GM23248 (cell line): ENCODE results near the gene UBE2B. TPM values are rescaled to one million over a fixed set of nuclear protein-coding genes. Genes with fewer than 3 reads are reported as not detected.
A peak's percentile ranks its signal among the peaks of the same experiment; 100 is the strongest.

ENCODE experiments used
- DNase-seq: peaks from one replicate; pipeline ENCODE4 v3.0.0-alpha.2; 2015
- H2AFZ ChIP-seq: fragments of 200-600 bp; sonication (generic); 2 replicates; pipeline ENCODE4 v1.6.1; 2016; ENCODE audit warnings: antibody characterized with exemption
- H3F3A ChIP-seq: fragments of 200-600 bp; sonication (generic); 2 replicates; pipeline ENCODE4 v1.6.1; 2016; ENCODE audit warnings: mild to moderate bottlenecking, antibody characterized with exemption, mixed run types; ENCODE audit not compliant: insufficient read depth
- H3K27ac ChIP-seq: fragments of 200-600 bp; sonication (generic); 2 replicates; pipeline ENCODE4 v1.5.1; 2016; ENCODE audit warnings: mild to moderate bottlenecking
- H3K27me3 ChIP-seq: fragments of 200-600 bp; sonication (generic); replicated peaks from 2 replicates; pipeline ENCODE4 v1.6.1; 2016; ENCODE audit warnings: mild to moderate bottlenecking; ENCODE audit not compliant: insufficient read depth
- H3K36me3 ChIP-seq: fragments of 200-600 bp; sonication (generic); 2 replicates; pipeline ENCODE4 v1.6.1; 2016; ENCODE audit warnings: low read depth, mild to moderate bottlenecking
- H3K4me1 ChIP-seq: fragments of 200-600 bp; sonication (generic); 2 replicates; pipeline ENCODE4 v1.6.1; 2016; ENCODE audit warnings: mild to moderate bottlenecking; ENCODE audit not compliant: insufficient read depth
- H3K4me2 ChIP-seq: fragments of 200-600 bp; sonication (generic); one replicate; pipeline ENCODE4 v1.6.1; 2016; ENCODE audit warnings: mild to moderate bottlenecking; ENCODE audit not compliant: unreplicated experiment
- H3K4me3 ChIP-seq: fragments of 200-600 bp; sonication (generic); 2 replicates; pipeline ENCODE4 v1.5.1; 2016; ENCODE audit warnings: mild to moderate bottlenecking
- H3K79me2 ChIP-seq: fragments of 200-600 bp; sonication (generic); 2 replicates; pipeline ENCODE4 v1.6.1; 2016; ENCODE audit warnings: mild to moderate bottlenecking; ENCODE audit not compliant: insufficient read depth
- H3K9ac ChIP-seq: fragments of 200-600 bp; sonication (generic); 2 replicates; pipeline ENCODE4 v1.6.1; 2016; ENCODE audit warnings: mild to moderate bottlenecking
- H3K9me2 ChIP-seq: fragments of 200-600 bp; sonication (generic); 2 replicates; pipeline ENCODE4 v1.6.1; 2016; ENCODE audit warnings: mixed run types, mild to moderate bottlenecking, moderate library complexity; ENCODE audit not compliant: insufficient read depth
- H3K9me3 ChIP-seq: fragments of 200-600 bp; sonication (generic); one replicate; pipeline ENCODE4 v1.6.1; 2017; ENCODE audit warnings: low read depth
- H4K20me1 ChIP-seq: fragments of 200-600 bp; sonication (generic); 2 replicates; pipeline ENCODE4 v1.6.0; 2016; ENCODE audit not compliant: insufficient read depth
- EZH2 ChIP-seq: fragments of 200-600 bp; sonication (generic); IDR thresholded peaks from 2 replicates; pipeline ENCODE4 v1.6.1; 2018; ENCODE audit warnings: antibody characterized with exemption, mild to moderate bottlenecking; ENCODE audit not compliant: insufficient read depth, poor library complexity, severe bottlenecking
- EZH2phosphoT487 ChIP-seq: fragments of 200-600 bp; sonication (generic); IDR thresholded peaks from 2 replicates; pipeline ENCODE4 v1.6.1; 2018; ENCODE audit warnings: antibody characterized with exemption, moderate library complexity, mild to moderate bottlenecking, low read depth; ENCODE audit not compliant: insufficient read depth
- WGBS, 2 experiments: methylation state at CpG; one replicate each; pipeline ENCODE4 v1.1.6; 2015 to 2017; ENCODE audit warnings: low lambda C conversion rate in 2 of 2, low coverage in 1 of 2; ENCODE audit errors: missing lambda C conversion rate in 2 of 2; 5-methylcytosine and 5-hydroxymethylcytosine counted together
- in situ Hi-C: fragments of 300-500 bp; cut with MboI; formaldehyde crosslinking; loops from 2 replicates; pipeline ENCODE4 v1.15.0; 2020
- polyA plus RNA-seq: library from polyadenylated mRNA; unstranded; fragments of >200 nt; fragmentation: Nextera tagmentation; extraction: Ambion mirVana; gene quantifications from 2 replicates; pipeline ENCODE4 v1.2.1, GENCODE V29; 2016
- total RNA-seq: library from RNA; depleted of rRNA; stranded (reverse); fragments of >200 nt; shearing (Covaris generic); gene quantifications from 2 replicates; pipeline ENCODE4 v1.2.3, GENCODE V29; 2014

UBE2B gene
- total and polyA plus RNA-seq, 2 experiments from 2014 or later = 21.7 to 376 TPM

DNA sequence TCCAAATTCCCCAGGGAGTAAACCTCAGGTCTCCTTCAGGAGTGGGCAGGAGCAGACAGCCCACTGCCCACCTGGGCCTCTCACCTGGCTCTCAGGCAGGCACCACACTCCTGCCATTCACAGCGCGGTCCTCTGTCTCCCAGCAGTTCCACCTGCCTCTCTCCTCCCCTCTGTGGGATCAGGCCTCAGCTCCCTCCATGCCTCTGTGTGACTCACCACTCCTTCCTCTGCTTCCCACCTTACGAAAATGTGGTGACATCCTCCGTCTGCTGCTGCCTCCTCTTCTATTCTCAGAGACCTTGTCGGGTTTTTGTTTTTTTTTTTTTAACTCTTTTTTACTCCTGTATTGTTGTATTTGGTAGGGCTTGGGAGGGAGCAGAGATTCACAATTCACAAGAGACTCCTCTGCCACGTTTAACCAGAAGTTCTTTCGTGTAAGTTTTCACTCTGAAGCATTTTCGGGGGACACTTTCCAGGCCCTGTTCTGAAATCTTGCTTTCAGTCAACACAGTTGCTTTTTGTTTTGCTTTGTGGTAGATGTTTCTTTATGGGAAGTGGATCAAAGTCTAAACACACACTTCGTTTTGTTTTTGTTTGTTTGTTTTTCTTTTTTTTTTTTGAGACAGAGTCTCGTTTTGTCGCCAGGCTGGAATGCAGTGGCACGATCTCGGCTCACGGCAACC is 61.4 kb downstream of the UBE2B start:
- H3K4me2 ChIP-seq = no peak overlapping the region

GRCh38 chr5:134435560-134435959 is 64.2 kb downstream of the UBE2B start:
- in situ Hi-C loops = no loop called here
- H2AFZ ChIP-seq = no peak overlapping the region
- no peaks in the 10 kb centered on the region for H4K20me1 ChIP-seq
- no peaks in the 10 kb centered on the region for H3K27me3 ChIP-seq
- WGBS, 2 experiments = 4 to 7% methylated on average over 2 of the region's 2 CpGs
- H3K36me3 ChIP-seq = no peaks in the 10 kb centered on the region
- H3K9me3 ChIP-seq = no peaks in the 10 kb centered on the region
- H3K4me2 ChIP-seq = peak overlapping the region; percentile 28
- no peaks in the 10 kb centered on the region for H3K79me2 ChIP-seq
- peak overlapping the region; percentile 99 for H3K27ac ChIP-seq
- peaks cover 47% of the 10 kb centered on the region for H3K4me1 ChIP-seq
- peaks cover 47% of the 10 kb centered on the region for H3F3A ChIP-seq
- TF ChIP-seq EZH2phosphoT487 = no peak
- TF ChIP-seq EZH2 = no peak
- H3K4me3 ChIP-seq = no peak overlapping the region
- peak overlapping the region; percentile 83 for H3K9ac ChIP-seq
- DNase-seq = peak; percentile 97
- H3K9me2 ChIP-seq = no peaks in the 10 kb centered on the region

More for the DNA sequence above, 61.4 kb downstream of the UBE2B start:
- DNase-seq = no peak
- Histone ChIP-seq H3K36me3 (no peaks in the 10 kb centered on the region), H3K9me3 (no peaks in the 10 kb centered on the region), H4K20me1 (no peaks in the 10 kb centered on the region), H3K4me3 (no peak overlapping the region), H2AFZ (no peak overlapping the region), H3K9ac (no peak overlapping the region), H3K79me2 (no peaks in the 10 kb centered on the region), H3K4me1 (peaks cover 27% of the 10 kb centered on the region), H3K9me2 (no peaks in the 10 kb centered on the region), H3K27ac (no peak overlapping the region), H3K27me3 (no peaks in the 10 kb centered on the region), H3F3A (peaks cover 27% of the 10 kb centered on the region)
- WGBS, 2 experiments = 86 to 92% methylated on average over 14 of the region's 14 CpGs
- in situ Hi-C loops = no loop called here
- no peak for TF ChIP-seq EZH2
- TF ChIP-seq EZH2phosphoT487 = no peak

DNA sequence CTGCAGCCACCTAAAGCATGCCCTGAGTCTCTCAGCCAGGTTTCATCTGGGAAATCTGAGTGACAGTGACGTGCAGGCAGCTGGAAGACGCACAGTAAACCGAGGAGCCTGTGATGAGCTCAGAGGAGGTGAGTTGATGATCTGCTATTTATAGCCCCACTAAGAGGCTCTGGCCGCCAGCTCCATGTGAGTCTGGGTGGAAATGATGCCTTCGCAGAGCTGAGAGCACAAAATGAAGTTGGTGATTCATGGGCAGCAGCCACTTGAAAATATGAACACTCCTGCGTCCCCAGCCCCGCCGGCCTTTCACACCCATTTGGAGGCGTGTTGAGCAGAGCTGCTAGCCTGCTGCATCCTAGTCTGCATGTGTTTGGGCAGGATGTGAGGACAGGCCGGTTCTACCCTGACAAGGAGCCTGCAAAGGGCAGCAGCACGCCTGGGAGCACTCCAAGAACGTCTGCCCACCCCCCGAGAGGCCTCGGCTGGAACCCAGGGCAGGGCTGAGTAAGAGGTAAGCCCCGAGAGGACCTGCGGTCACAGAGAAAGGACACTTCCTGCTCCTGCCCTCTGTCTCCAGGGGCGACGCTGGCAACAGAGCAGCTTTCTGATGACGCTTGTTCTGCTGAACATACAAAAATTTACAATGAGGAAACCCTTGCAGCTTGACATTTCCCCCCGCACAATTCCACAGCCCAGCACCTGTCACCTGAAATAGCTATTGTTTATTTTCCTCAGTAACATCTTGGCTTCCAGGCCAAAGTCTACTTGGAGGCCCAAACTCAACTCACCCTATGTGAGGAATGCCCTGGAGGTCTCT is 65.4 kb downstream of the UBE2B start:
- Histone ChIP-seq H3K4me2 (peak overlapping the region; percentile 85), H3K9me3 (no peaks in the 10 kb centered on the region), H3K27me3 (no peaks in the 10 kb centered on the region), H2AFZ (peak overlapping the region; percentile 52; the same call in 1 of the 2 replicates), H3K36me3 (no peaks in the 10 kb centered on the region), H3K4me3 (peak overlapping the region; percentile 47), H3K9me2 (no peaks in the 10 kb centered on the region), H3K79me2 (no peaks in the 10 kb centered on the region), H3K27ac (peak overlapping the region; percentile 99), H4K20me1 (no peaks in the 10 kb centered on the region), H3K9ac (peak overlapping the region; percentile 83), H3K4me1 (peaks cover 47% of the 10 kb centered on the region), H3F3A (peaks cover 47% of the 10 kb centered on the region)
- peak; percentile 99 for DNase-seq
- in situ Hi-C loops = no loop called here
- WGBS, 2 experiments = 21% methylated on average over 20 of the region's 20 CpGs
- TF ChIP-seq EZH2phosphoT487 (no peak), EZH2 (no peak)

DNA sequence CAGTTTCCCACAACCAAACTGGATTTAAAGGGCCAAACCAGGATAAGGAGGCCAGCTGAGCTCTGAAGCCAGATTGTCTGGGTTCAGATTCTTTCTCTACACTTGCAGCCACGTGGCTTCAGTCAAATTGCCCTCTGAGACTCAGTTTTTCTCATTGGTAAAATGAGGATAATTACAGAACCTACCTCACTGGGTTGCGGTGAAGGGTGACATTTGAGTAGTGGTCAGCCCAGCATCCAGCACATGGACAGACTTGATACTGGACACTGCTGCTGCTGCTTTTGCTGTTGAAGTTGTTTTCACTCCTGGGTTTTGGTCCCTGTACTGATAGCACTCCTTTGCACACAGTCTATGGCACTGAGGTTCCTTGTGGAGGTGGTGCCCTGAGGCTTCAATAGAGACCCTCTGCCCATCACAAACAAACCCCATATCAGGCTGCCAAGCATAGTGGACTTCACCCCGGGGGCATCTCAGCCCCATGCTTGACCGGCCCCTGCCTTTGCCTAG is 66.0 kb downstream of the UBE2B start:
- Histone ChIP-seq H3K9ac (peak overlapping the region; percentile 83), H3K27ac (peak overlapping the region; percentile 99), H3K79me2 (no peaks in the 10 kb centered on the region), H3K9me2 (no peaks in the 10 kb centered on the region), H4K20me1 (no peaks in the 10 kb centered on the region), H3K4me3 (peak overlapping the region; percentile 47), H3F3A (peaks cover 47% of the 10 kb centered on the region), H3K36me3 (no peaks in the 10 kb centered on the region), H3K4me1 (peaks cover 47% of the 10 kb centered on the region), H3K9me3 (no peaks in the 10 kb centered on the region), H2AFZ (0 out of 2 replicates have a peak overlapping the region, but pooled peaks have one; percentile 52), H3K4me2 (peak overlapping the region; percentile 85), H3K27me3 (no peaks in the 10 kb centered on the region)
- 91 to 94% methylated on average over 4 of the region's 4 CpGs for WGBS, 2 experiments
- DNase-seq = peak; percentile 20
- TF ChIP-seq EZH2 = no peak
- TF ChIP-seq EZH2phosphoT487 = no peak
- in situ Hi-C loops = no loop called here
